T-helper 2 cell treated with Interferon-gamma antibody and Interleukin-4, amounts not matched to agents 5 μg/mL and 100 μg/mL, for 36 hours (primary cell): Measurements from ENCODE around the gene BICRAL.

Experiments used
- DNase-seq: peaks from one replicate; pipeline ENCODE4 v3.0.0; 2021; ENCODE audit warnings: low spot score
- H3K27ac Mint-ChIP-seq: one replicate; pipeline ENCODE4 v1.8.0; 2021; ENCODE audit warnings: mild to moderate bottlenecking, mixed read lengths
- H3K27me3 Mint-ChIP-seq: one replicate; pipeline ENCODE4 v1.8.0; 2021; ENCODE audit warnings: low read depth, mixed read lengths
- H3K36me3 Mint-ChIP-seq: one replicate; pipeline ENCODE4 v1.8.0; 2021; ENCODE audit warnings: low read depth, mixed read lengths
- H3K4me1 Mint-ChIP-seq: one replicate; pipeline ENCODE4 v1.8.0; 2021; ENCODE audit warnings: low read depth, mixed read lengths
- H3K4me3 Mint-ChIP-seq: one replicate; pipeline ENCODE4 v1.8.0; 2022; ENCODE audit warnings: mild to moderate bottlenecking, moderate library complexity, mixed read lengths
- H3K9me3 Mint-ChIP-seq: one replicate; pipeline ENCODE4 v1.8.0; 2021; ENCODE audit warnings: mixed read lengths

BICRAL gene

GRCh38 chr6:42820512-42821340 is 38.9 kb downstream of the BICRAL start:
- H3K4me3 Mint-ChIP-seq: no peak overlapping the region
- no peaks in the 10 kb centered on the region for H3K9me3 Mint-ChIP-seq
- H3K27me3 Mint-ChIP-seq: no peaks in the 10 kb centered on the region
- peaks cover 2% of the 10 kb centered on the region for H3K36me3 Mint-ChIP-seq
- H3K27ac Mint-ChIP-seq: no peak overlapping the region
- no peak for DNase-seq
- H3K4me1 Mint-ChIP-seq: peaks cover 6% of the 10 kb centered on the region

GRCh38 chr6:42821341-42821668 is 39.5 kb downstream of the BICRAL start:
- Mint-ChIP-seq H3K9me3 (no peaks in the 10 kb centered on the region), H3K36me3 (peaks cover 2% of the 10 kb centered on the region), H3K4me1 (peaks cover 6% of the 10 kb centered on the region), H3K27ac (no peak overlapping the region), H3K4me3 (no peak overlapping the region), H3K27me3 (no peaks in the 10 kb centered on the region)
- no peak for DNase-seq

GRCh38 chr6:42821846-42822245 is 40.0 kb downstream of the BICRAL start:
- no peaks in the 10 kb centered on the region for H3K27me3 Mint-ChIP-seq
- no peak overlapping the region for H3K27ac Mint-ChIP-seq
- no peak overlapping the region for H3K4me3 Mint-ChIP-seq
- H3K36me3 Mint-ChIP-seq: peaks cover 2% of the 10 kb centered on the region
- H3K4me1 Mint-ChIP-seq: peaks cover 6% of the 10 kb centered on the region
- no peak for DNase-seq
- H3K9me3 Mint-ChIP-seq: no peaks in the 10 kb centered on the region

- DNase-seq: no peak
- Mint-ChIP-seq H3K4me1 (no peaks in the 10 kb centered on the region), H3K36me3 (peaks cover 33% of the 10 kb centered on the region), H3K27ac (no peak overlapping the region), H3K27me3 (no peaks in the 10 kb centered on the region), H3K4me3 (no peak overlapping the region), H3K9me3 (no peaks in the 10 kb centered on the region)
These were observed 47.8 kb downstream of the BICRAL start for GRCh38 chr6:42829561-42830092.

- Mint-ChIP-seq H3K4me3 (no peak overlapping the region), H3K36me3 (peaks cover 36% of the 10 kb centered on the region), H3K4me1 (no peaks in the 10 kb centered on the region), H3K27ac (no peak overlapping the region), H3K27me3 (no peaks in the 10 kb centered on the region), H3K9me3 (no peaks in the 10 kb centered on the region)
- DNase-seq: no peak
These were observed 49.4 kb downstream of the BICRAL start for GRCh38 chr6:42831237-42831636.

GRCh38 chr6:42834056-42834455 is 52.2 kb downstream of the BICRAL start:
- H3K27ac Mint-ChIP-seq: no peak overlapping the region
- no peaks in the 10 kb centered on the region for H3K27me3 Mint-ChIP-seq
- H3K9me3 Mint-ChIP-seq: no peaks in the 10 kb centered on the region
- DNase-seq: no peak
- peaks cover 25% of the 10 kb centered on the region for H3K36me3 Mint-ChIP-seq
- H3K4me3 Mint-ChIP-seq: no peak overlapping the region
- H3K4me1 Mint-ChIP-seq: no peaks in the 10 kb centered on the region

GRCh38 chr6:42841844-42842584 is 60.2 kb downstream of the BICRAL start:
- no peaks in the 10 kb centered on the region for H3K27me3 Mint-ChIP-seq
- no peaks in the 10 kb centered on the region for H3K9me3 Mint-ChIP-seq
- peaks cover 17% of the 10 kb centered on the region for H3K36me3 Mint-ChIP-seq
- H3K4me1 Mint-ChIP-seq: peaks cover 6% of the 10 kb centered on the region
- no peak for DNase-seq
- peak overlapping the region; percentile 9 for H3K27ac Mint-ChIP-seq
- H3K4me3 Mint-ChIP-seq: no peak overlapping the region

GRCh38 chr6:42845327-42845694 is 63.5 kb downstream of the BICRAL start:
- no peak for DNase-seq
- Mint-ChIP-seq H3K27me3 (no peaks in the 10 kb centered on the region), H3K4me1 (peaks cover 6% of the 10 kb centered on the region), H3K27ac (no peak overlapping the region), H3K9me3 (no peaks in the 10 kb centered on the region), H3K36me3 (peaks cover 17% of the 10 kb centered on the region), H3K4me3 (no peak overlapping the region)

- Mint-ChIP-seq H3K9me3 (no peaks in the 10 kb centered on the region), H3K4me3 (no peak overlapping the region), H3K27me3 (no peaks in the 10 kb centered on the region), H3K36me3 (peaks cover 15% of the 10 kb centered on the region), H3K4me1 (peaks cover 4% of the 10 kb centered on the region), H3K27ac (no peak overlapping the region)
- DNase-seq: no peak
These were observed 64.7 kb downstream of the BICRAL start for GRCh38 chr6:42846505-42846904.

GRCh38 chr6:42848700-42849099 is 66.8 kb downstream of the BICRAL start:
- peaks cover 17% of the 10 kb centered on the region for H3K36me3 Mint-ChIP-seq
- no peak for DNase-seq
- no peak overlapping the region for H3K27ac Mint-ChIP-seq
- H3K27me3 Mint-ChIP-seq: no peaks in the 10 kb centered on the region
- H3K4me1 Mint-ChIP-seq: peaks cover 3% of the 10 kb centered on the region
- no peaks in the 10 kb centered on the region for H3K9me3 Mint-ChIP-seq
- H3K4me3 Mint-ChIP-seq: no peak overlapping the region

GRCh38 chr6:42851599-42851998 is 69.7 kb downstream of the BICRAL start:
- H3K4me1 Mint-ChIP-seq: no peaks in the 10 kb centered on the region
- no peaks in the 10 kb centered on the region for H3K9me3 Mint-ChIP-seq
- peaks cover 15% of the 10 kb centered on the region for H3K36me3 Mint-ChIP-seq
- no peak for DNase-seq
- H3K27me3 Mint-ChIP-seq: no peaks in the 10 kb centered on the region
- H3K27ac Mint-ChIP-seq: no peak overlapping the region
- no peak overlapping the region for H3K4me3 Mint-ChIP-seq

- DNase-seq: no peak
- peaks cover 39% of the 10 kb centered on the region for H3K36me3 Mint-ChIP-seq
- no peaks in the 10 kb centered on the region for H3K27me3 Mint-ChIP-seq
- H3K4me1 Mint-ChIP-seq: no peaks in the 10 kb centered on the region
- no peak overlapping the region for H3K27ac Mint-ChIP-seq
- H3K4me3 Mint-ChIP-seq: no peak overlapping the region
- H3K9me3 Mint-ChIP-seq: no peaks in the 10 kb centered on the region
These were observed 78.2 kb downstream of the BICRAL start for GRCh38 chr6:42860036-42860435.

- no peaks in the 10 kb centered on the region for H3K27me3 Mint-ChIP-seq
- H3K9me3 Mint-ChIP-seq: no peaks in the 10 kb centered on the region
- no peaks in the 10 kb centered on the region for H3K4me1 Mint-ChIP-seq
- peaks cover 40% of the 10 kb centered on the region for H3K36me3 Mint-ChIP-seq
- H3K27ac Mint-ChIP-seq: no peak overlapping the region
- no peak for DNase-seq
- H3K4me3 Mint-ChIP-seq: no peak overlapping the region
These were observed 78.6 kb downstream of the BICRAL start for GRCh38 chr6:42860481-42860880.

- no peak for DNase-seq
- H3K27me3 Mint-ChIP-seq: no peaks in the 10 kb centered on the region
- no peak overlapping the region for H3K4me3 Mint-ChIP-seq
- no peak overlapping the region for H3K27ac Mint-ChIP-seq
- H3K4me1 Mint-ChIP-seq: no peaks in the 10 kb centered on the region
- H3K9me3 Mint-ChIP-seq: no peaks in the 10 kb centered on the region
- peaks cover 43% of the 10 kb centered on the region for H3K36me3 Mint-ChIP-seq
These were observed 82.8 kb downstream of the BICRAL start for GRCh38 chr6:42864602-42865001.
